ENCODE measurements around the gene FAM131A.

GRCh38 chr3:184359610-184360009 lies 22.2 kb downstream of the FAM131A start:
- TF ChIP-seq, protein P1, sequence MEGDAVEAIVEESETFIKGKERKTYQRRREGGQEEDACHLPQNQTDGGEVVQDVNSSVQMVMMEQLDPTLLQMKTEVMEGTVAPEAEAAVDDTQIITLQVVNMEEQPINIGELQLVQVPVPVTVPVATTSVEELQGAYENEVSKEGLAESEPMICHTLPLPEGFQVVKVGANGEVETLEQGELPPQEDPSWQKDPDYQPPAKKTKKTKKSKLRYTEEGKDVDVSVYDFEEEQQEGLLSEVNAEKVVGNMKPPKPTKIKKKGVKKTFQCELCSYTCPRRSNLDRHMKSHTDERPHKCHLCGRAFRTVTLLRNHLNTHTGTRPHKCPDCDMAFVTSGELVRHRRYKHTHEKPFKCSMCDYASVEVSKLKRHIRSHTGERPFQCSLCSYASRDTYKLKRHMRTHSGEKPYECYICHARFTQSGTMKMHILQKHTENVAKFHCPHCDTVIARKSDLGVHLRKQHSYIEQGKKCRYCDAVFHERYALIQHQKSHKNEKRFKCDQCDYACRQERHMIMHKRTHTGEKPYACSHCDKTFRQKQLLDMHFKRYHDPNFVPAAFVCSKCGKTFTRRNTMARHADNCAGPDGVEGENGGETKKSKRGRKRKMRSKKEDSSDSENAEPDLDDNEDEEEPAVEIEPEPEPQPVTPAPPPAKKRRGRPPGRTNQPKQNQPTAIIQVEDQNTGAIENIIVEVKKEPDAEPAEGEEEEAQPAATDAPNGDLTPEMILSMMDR (IDR thresholded peaks at IDR 0.05) = no peak
- no peak for TF ChIP-seq POLR2A (IDR thresholded peaks at IDR 0.05)
